NCI-H510A (cell line): ENCODE results near the gene KMT5C.

ENCODE experiments used
- DNase-seq: peaks from one replicate; lab custom pipeline; 2025; lab: John Stamatoyannopoulos, UW

KMT5C gene

DNA sequence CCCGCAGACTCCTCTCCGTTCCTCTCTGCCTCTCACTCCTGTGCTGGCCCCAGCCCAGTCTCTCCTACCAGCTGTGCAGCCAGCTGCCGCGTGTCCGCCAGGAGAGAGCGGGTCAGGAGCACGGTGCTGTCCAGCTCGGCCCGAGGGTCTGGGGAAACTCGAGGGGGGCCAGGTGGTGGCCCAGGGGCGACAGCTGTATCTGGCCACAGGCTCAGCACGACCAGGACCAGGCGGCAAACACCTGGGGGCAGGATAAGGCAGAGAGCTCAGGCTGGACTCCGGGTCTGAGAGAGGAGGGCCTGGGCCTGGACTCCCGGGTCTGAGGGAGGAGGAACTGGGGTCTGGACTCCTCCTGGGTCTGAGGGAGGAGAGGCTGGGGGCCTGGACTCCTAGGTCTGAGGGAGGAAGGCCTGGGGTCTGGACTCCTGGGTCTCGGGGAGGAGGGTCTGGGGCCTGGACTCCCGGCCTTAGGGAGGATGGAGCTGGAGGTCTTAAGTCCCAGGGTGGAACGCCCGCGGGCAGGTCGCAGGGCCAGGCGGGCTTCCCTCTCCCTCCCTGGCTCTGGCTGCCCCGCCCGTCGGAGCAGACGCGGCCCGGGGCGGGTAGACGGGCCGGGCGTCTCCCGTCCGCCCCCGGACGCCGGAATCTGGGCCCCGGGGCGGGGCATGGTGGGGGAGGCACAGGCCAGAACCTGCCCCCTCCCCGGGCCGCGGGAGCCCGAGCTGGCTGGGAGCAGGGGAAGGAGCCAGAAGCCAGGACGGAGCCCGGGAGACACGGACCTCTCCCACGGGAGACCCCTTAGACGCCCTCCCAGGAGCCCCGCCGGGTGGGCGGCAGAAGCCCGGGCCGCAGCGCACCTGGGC, 29.3 kb downstream of the KMT5C start:
- no peak for DNase-seq

DNA sequence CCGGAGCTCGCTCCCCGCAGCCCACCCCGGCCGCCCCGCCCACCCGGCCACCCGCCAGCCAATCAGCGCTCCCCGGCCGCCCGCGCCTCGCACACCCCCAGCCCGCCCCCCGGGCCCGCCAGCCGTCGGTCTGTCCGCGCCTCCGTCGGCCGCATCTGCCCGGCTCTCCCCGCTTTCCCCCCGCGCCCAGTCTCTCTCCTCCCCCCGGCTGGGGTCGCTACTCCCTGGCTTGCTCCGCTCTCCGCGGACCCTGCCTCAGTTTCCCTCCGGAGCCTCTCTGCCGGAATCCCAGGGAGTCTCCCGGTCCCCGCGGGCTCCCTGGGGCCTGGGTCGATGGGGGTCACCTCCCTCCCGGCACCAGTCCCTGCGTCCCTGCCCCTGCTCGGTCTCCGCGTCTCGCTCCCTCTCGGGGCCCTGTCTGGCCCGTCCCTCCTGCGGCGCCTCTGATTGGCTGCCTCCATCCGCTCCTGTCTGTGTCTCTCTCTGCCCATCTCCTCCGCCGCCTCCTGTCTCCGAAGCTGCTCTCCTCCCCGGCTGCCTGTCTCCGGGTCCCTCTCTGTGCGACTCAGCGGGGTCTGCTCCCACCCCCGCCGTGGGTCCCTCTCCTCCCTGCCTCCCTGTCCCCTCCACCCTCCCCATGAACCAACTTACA, 30.1 kb downstream of the KMT5C start:
- peak; percentile 35 for DNase-seq

DNA sequence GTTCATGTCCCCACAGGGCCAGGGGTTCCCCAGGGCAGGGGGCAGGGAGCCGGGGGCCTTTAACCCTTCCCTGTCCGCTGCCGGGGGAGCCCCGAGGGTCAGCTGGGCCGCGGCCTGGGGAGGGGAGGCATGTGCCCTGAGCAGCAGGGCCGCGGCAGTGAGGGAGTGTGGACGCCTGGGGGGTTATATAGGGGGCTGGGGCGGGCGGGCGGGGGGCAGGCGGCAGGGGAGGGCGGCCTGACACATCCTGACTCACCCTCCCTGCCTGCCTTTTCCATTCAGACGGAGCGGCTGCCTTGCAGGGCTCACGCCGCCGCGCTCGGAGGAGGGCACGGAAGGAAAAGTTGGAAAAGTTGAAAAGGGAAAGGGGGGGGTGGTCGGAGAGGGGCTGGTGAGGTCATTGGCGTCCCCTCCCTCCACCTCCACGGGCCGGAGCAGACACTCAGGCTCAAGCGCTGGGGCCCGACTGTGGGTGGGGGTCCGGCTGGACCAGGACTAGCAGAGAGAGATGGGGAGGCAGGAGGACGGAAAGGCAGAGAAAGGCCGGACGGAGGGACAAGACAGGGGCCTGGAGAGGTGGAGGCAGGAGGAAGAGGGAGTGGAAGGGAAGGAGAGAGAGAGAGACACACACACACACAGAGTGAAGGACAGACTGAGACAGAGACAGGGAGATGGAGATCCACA, 30.8 kb downstream of the KMT5C start, which contains the start of gene IL11:
TSS of gene IL11 (minus strand) at position 159 of the 684 bp plus-strand sequence. CDS start at position 6, 153 bp downstream.
- no peak for DNase-seq

DNA sequence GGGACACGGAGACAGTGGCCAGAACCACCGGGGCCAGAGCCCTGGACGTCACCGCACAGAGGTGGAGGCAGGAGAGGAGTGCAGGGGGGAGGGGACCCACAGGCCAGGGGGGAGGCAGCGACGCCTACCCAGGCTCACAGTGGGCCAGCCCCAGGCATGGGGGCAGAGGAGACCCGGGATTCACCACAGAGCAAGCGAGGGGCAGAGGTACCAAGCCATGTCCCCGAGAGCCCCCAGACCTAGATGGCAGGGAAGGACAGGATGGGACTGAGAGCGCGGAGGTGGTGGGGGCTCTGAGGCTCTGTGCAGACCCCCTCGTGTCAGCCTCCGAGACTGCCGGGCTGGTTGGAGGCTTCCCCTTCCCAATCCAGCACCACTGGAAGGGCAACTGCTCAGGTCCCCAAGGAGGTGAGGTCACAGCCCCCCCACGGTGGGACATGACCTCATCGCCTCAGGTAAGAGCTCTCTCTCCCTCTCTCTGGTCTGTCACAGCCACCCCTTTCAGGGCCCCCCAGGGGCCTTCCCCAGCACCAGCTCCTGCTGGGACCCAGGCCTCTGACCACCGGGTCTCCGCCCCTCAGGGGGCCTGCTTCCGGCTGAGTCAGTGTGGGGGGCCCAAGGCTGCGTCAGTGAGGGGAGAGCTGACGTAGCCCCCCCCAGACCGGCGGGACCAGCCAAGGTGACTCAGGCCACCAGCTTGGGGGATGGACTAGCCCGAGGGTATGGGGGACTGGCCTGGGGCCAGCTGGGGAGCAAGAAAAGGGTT, 32.8 kb downstream of the KMT5C start:
- no peak for DNase-seq

DNA sequence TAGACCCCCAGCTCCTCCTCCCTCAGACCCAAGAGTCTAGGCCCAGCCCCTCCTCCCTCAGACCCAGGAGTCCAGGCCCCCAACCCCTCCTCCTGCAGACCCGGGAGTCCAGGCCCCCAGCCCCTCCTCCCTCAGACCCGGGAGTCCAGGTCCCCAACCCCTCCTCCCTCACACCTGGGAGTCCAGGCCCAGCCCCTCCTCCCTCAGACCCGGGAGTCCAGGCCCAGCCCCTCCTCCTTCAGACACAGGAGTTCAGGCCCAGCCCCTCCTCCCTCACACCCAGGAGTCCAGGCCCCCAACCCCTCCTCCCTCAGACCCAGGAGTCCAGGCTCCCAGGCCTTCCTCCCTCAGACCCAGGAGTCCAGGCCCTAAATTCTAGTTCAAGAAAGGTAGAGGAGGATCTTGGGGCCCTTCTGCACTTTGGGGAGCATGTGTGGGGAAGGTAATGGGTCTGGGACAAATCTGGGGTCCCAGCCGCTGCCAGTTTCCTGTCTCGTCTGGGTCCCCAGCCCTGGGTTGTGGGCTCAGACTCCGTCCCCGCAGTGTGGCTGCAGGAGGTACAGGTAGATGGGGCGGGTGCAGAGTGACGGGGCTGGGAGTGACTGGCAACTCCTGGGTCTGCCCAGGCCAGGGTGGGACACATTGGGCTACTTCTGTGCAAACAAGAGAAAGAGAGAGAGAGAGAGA, 33.8 kb downstream of the KMT5C start:
- no peak for DNase-seq

DNA sequence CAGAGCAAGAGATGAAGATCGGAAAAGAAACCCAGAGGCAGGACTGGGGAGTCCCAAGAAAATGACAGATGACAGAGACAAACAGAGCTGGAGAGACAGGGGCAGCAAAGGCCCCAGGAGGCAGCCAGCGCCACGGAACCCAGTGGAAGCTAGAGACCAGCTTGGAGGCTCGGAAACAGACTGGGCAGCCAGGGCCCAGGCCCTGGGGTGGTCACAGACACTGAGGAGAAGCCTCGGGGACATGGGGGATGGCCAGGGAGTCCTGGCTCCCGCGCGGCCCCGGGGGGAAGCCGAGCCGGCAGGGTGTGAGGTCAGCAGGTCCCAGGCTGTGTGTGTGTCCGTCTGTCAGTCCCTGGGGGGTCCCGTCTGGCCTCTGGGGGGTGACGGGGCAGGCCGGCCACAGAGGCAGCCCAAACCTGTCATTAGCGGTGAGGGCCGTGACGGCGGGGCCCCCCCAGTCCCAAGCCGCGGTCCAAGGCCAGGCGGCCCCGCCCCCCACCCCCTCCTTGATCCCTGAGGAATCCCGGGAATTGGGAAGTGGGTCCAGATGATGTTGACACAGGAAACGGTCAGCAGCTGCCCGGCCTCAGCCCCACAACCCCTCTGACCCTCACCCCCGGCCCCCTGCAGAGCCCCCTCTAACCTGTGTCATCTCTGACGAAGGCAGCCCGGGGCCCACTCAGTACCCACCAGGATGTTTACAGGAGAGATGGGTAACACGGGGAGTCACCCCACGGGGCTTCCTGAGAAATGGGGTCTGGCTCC, 34.5 kb downstream of the KMT5C start:
- no peak for DNase-seq

DNA sequence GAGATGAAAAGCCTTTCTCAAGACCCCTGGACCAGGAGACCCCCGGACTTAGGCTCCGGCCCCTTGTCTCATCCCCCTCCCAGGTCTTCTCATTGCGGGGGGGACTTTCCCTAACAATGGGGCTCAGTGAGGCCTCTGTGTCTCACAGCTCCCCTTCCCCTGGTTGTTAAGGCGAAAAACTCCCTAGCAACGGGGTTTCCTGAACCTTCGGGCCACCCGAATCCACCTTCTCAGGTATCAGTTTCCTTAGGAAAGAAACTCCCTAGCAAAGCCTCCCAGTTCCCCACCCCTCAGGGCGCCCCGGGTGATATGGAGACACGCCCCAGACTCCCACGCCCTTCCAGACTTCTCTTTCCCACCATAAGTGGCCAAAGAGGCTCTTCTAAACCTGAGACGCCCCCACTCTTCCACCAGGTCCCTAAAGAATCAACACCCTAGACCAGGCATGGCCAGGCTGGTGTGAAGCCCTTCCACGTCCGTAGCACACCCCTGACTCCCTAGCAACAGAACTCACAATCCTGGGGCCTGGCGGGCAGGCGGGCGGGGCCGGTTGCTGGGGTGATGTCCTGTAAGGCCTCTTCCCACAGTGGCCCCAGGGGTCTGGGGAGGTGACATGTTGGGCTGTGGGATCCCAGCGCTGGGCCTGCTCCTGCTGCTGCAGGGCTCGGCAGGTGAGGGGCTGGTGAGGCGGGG, 36.7 kb downstream of the KMT5C start, which contains the start of gene TMEM190:
TSS of gene TMEM190 (plus strand) at position 586 of the 693 bp plus-strand sequence. CDS start at position 614, 28 bp downstream.
- DNase-seq, result no peak

DNA sequence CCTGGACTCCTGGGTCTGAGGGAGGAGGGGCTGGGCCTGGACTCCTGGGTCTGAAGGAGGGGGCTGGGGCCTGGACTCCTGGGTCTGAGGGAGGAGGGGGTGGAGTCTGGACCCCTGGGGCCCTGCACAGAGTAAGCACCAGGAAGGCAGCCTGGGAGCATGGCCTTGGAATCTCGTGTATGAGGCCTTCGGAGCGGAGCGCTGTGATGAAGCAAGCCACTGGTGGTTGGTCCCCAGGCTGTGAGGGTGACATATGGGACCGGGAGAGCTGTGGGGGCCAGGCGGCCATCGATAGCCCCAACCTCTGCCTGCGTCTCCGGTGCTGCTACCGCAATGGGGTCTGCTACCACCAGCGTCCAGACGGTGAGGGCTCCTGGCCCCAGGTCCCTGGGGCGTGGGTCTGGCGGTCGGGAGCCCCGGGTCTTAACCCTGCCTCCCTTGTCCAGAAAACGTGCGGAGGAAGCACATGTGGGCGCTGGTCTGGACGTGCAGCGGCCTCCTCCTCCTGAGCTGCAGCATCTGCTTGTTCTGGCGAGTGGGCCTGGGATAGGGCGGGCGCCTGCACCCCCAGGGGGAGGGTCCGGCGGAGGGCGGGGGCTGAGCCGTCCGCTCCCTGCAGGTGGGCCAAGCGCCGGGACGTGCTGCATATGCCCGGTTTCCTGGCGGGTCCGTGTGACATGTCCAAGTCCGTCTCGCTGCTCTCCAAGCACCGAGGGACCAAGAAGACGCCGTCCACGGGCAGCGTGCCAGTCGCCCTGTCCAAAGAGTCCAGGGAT, 37.9 kb downstream of the KMT5C start:
- DNase-seq, result no peak

DNA sequence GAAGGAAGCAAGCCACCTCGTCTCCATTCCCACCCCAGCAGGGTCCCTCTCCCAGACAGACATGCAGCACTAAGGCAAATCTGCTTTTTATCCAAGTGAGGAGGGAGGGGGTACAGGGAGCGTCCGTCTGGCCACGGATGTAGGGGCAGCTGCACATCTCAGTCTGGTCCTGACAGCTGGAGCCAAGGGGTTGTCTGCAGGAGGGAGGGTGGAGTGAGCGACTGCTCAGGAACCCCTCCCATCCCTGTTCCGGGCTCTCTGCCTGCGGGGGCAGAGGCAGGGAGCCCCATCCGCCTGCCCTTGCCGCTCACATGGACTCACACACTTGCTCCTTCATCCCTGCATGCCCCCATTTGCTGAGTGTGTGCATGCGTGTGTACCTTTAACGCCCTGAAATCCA, 39.5 kb downstream of the KMT5C start:
- DNase-seq, result no peak

DNA sequence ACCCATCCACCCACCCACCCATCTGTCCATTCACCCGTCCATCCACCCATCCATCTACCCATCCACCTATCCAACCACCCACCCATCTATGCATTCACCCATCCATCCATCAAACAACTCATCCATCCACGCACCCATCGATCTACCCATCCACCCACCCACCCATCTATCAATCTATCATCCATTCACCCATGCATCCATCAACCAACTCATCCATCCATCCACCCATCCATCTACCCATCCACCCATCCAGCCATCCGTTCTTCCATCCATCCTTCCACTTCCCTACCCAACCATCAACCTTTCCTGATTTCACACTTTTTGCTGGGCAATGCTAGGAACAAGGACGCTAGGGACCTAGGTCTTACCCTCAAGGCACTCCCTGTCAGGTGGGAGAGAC, 42.3 kb downstream of the KMT5C start:
- DNase-seq, result no peak

DNA sequence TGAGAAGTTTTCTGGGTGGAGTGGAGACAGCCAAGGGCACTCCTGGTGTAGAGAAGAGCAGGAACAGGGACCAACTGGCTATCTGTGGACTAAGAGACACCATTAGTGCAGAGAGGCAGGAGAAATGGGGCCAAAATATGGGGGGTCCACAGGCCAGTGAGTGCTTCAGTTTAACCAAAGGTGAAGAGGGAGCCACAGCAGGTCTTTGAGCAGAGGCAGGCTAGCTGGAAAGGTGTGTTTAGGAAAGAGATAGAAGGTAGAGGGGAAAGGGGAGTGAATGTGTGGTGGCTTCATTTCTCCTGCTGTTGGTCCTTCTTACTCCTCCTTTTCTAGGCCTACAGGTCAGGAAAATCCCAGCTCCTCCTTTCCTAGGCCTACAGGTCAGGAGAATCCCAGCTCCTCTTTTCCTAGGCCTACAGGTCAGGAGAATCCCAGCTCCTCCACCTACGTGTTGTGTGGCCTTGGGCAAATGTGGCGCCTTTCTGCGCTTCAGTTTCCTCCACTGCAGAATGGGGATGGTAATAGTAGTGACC, 42.9 kb downstream of the KMT5C start:
- DNase-seq, result no peak

DNA sequence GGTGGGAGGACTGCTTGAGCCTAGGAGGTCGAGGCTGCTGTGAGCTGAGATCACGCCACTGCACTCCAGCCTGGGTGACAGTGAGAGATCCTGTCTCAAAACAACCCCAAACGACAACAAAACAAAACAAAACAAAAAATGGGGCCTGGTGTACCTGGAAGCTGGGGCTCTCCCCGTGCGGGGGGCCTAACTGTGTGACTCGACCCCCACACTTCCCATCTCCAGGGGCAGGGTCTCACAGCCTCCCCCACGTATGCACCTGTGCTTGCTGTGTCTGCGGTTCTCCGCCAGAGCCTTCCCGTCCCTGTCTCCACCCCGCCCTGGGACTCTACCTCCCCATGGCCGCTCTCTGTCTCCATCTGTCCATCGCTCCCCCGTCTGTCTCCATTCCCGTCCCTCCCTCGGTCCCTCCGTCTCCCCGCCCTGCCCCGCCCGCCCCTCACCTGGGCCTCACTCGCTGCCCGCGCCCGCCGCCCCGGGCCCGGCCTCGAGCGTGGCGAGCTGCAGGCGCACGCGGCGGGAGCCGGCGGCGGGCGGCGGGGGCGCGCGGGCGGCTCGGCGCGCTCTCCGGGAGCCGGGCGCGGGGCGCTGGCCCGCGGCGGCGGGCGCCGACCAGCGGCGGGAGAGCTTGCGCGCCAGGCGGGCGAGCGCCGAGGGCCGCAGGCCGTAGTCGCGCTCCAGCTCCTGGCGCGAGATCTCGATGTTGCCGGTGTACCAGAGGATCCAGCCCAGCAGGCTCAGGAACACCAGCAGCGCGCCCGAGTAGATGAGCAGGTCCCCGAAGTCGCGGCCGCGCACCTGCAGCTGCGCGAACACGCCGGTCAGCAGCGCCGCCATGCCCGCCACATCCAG, 43.8 kb downstream of the KMT5C start:
- DNase-seq, result peak; percentile 60

DNA sequence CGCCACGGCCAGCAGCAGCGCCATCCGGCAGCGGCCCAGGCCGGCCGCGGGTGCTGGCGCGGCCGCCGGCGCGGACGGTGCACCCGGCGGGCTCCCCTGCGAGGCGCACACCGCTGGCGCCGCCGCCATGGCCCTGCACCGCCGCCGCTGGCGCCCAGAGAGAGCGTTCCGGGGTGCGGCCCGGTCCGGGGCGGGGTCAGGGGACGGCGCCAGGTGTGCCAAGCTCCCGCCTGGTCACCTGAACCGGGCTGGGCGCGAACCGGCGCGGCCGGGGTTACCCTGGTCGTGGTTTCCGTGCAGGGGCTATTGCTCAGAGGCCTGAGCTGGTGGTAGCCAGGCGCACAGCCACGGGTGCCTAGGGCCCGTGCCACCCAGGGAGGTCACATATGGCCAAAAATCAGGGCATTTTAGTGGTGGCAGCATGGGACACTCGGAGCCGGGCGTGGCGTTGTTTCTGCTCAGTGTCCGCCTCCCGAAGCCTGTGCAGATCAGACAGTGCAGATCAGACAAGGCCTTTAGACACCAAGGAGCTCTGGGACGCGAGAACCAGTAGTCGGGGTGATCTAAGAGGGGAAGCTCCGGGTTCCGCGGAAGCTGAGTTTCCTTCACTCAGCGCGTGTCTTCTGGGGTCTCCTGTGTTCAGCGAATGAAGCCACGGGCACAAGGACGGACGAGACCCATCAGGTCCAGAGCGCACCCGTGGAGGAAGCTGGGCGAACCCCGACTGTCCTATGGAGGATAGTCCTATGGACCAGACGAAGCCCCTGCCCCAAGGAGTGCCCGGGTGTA, 44.6 kb downstream of the KMT5C start, which contains the start of gene TMEM238:
TSS of gene TMEM238 (minus strand) at position 162 of the 789 bp plus-strand sequence. CDS start at position 129, 33 bp downstream.
- DNase-seq, result no peak

DNA sequence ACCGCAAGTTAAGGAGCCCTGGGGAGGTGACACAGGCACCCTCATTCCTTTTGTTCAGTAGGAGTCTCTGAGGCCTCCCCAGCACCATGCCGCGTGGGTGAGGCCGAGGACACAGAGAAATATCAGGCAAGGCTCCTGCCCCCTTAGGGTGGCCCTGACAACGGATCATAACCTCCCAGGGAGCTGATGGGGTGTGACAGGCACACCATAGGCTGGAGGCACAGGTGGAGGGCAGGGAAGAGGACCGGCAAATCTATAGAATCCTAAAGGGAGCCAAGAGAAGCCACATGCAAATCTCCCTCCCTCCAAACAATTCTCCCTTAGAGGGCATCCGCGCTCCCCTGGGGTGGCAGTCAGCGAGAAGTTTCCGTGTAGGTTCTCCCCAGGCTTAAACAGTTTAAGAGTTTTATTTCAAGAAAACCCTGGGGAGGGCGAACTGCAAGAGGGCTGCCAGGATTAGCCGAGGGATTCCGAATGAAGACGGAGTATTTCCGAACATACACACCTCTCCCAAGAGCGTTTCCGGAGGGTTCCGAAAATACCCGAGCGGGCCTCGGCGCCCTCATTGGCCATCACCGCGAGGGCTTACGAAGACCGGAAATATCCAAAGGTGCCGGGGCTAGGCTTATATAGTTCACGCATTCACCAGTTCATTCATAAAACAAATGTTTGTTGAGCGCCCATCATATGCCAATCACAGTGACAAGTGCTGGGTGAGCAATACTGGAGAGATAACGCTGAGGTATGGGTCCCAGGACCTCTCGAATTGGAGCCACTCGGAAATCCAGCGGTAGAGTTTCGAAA, 45.4 kb downstream of the KMT5C start:
- peak; percentile 87 for DNase-seq

DNA sequence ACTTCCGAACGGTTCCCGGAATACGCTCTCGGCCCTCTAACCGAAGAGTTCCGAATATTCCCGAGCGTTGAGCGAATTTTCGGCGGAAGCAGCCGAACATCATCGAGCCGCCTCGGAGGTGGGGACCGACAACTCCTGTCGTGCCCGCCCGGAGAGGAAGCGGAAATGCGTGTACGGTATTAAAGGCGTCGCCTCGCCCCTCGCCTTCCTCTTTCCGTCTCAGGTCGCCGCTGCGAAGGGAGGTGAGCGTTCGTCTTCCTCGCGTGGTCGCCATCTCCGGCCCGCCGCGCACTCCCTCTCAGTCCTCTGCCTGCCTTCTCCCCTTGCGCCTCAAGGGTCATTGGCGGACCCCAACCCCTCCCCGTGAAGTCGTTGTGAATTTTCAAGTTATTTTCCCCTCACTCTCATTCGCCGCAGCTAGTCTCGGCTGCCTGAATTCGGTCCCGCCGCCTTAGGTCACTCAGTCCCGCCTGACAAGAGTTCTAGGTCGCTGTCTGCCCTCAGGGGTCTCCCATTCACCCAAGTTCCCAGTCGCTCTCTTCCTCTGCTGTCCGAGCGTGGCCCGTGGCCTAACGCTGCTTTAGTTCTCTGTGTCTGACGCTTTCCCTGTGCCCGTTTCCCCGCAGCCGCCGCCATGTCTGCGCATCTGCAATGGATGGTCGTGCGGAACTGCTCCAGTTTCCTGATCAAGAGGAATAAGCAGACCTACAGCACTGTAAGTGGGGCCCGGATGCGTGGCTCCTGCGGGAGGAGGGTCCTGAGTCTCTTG, 46.2 kb downstream of the KMT5C start, which contains the start of gene RPL28:
TSS of gene RPL28 (plus strand) at position 209 of the 769 bp plus-strand sequence. CDS start at position 635, 426 bp downstream.
- DNase-seq, result peak; percentile 94
